Lung (tissue), 12 donors: ENCODE data around the gene ABCC4. TPM values are rescaled to one million over a fixed set of nuclear protein-coding genes. Genes with fewer than 3 reads are reported as not detected.

Experiments
- ATAC-seq: fragments of 200-7000 bp; cut with Tn5 transposase; one replicate; pipeline ENCODE4 v1.9.1; 2020; ENCODE audit warnings: moderate number of reproducible peaks; ENCODE audit not compliant: insufficient read depth, low FRiP score
- DNase-seq, 3 donors: peaks; one replicate each; pipeline ENCODE4 v3.0.0-alpha.2; 2013 to 2017
- H3K27ac ChIP-seq, 2 donors: one replicate each; pipeline ENCODE4 v1.5.1; 2013; ENCODE audit warnings: mild to moderate bottlenecking in 2 of 2, moderate library complexity in 2 of 2, control low read depth in 1 of 2, inconsistent platforms in 1 of 2, low read depth in 1 of 2, low read length in 1 of 2
- H3K27me3 ChIP-seq, 3 donors: one replicate each; pipeline ENCODE4 v1.5.1; 2013; ENCODE audit warnings: low read length in 2 of 3; ENCODE audit not compliant: control insufficient read depth in 3 of 3, insufficient read depth in 3 of 3
- H3K36me3 ChIP-seq, 4 donors: one replicate each; pipeline ENCODE4 v1.5.1; 2013; ENCODE audit warnings: low read length in 4 of 4, mild to moderate bottlenecking in 1 of 4, moderate library complexity in 1 of 4; ENCODE audit not compliant: control insufficient read depth in 4 of 4, insufficient read depth in 4 of 4
- H3K4me1 ChIP-seq, 5 donors: one replicate each; pipeline ENCODE4 v1.5.1; 2013; ENCODE audit warnings: low read length in 5 of 5, mild to moderate bottlenecking in 2 of 5, moderate library complexity in 1 of 5; ENCODE audit not compliant: control insufficient read depth in 5 of 5, insufficient read depth in 5 of 5
- H3K4me3 ChIP-seq: one replicate; pipeline ENCODE4 v1.5.1; 2013; ENCODE audit warnings: mild to moderate bottlenecking, control low read depth, moderate library complexity
- H3K9ac ChIP-seq, 2 donors: one replicate each; pipeline ENCODE4 v1.5.1; 2013; ENCODE audit warnings: low read length in 2 of 2, control low read depth in 1 of 2; ENCODE audit not compliant: insufficient read depth in 1 of 2
- H3K9me3 ChIP-seq, 4 donors: one replicate each; pipeline ENCODE4 v1.5.1; 2013; ENCODE audit warnings: low read length in 3 of 4, mild to moderate bottlenecking in 1 of 4, moderate library complexity in 1 of 4; ENCODE audit not compliant: control insufficient read depth in 4 of 4, insufficient read depth in 3 of 4
- CTCF ChIP-seq: IDR thresholded peaks from 2 replicates; pipeline ENCODE4 v1.5.1; 2012; ENCODE audit warnings: mild to moderate bottlenecking; ENCODE audit errors: control extremely low read depth, extremely low read depth
- WGBS, 2 donors: extraction: QIAGEN DNeasy Blood & Tissue Kit; methylation state at CpG; one replicate each; pipeline ENCODE4 v1.1.7; 2013; 5-methylcytosine and 5-hydroxymethylcytosine counted together
- polyA plus RNA-seq, 2 donors: library from polyadenylated mRNA; stranded (reverse); fragments of 200-250 nt; gene quantifications; one replicate each; pipeline ENCODE4 v1.2.1, GENCODE V29; 2013
- total RNA-seq, 2 donors: library from RNA; depleted of rRNA in 1 of 2; stranded (reverse); fragments of >200 nt in 1 of 2; gene quantifications; one replicate each; pipeline ENCODE4 v1.2.1, GENCODE V29; 2014 to 2021
- donor health status: control.
- donor health status: control.
- donor health status: Bipolar disorder and iron deficiency.
- donor health status: healthy.
- donor health status: DM: yes; HTN: yes; CAD: no.

Gene ABCC4
- total and polyA plus RNA-seq, 4 donors, result 7.1 to 38.7 (median 20.6) TPM

DNA sequence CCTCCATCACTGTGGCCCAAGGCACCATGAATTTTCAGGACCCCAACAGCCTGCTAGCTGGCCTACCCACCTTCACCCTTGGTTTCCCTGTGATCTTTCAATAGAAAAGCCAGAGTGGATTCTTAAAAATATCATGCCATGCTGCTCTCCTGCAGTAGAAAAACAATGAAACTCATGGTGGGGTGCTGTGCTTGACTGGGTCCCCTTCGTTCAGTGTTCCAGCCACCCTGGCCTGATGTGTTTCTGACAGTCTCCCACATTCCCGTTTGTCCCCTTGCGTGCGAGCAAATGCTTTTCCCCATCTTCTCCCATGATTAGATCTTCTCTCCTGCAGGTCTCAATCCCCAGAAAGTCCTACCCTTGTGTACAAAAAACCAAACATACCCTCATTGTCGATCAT, 43.2 kb downstream of the ABCC4 start:
- no peak for DNase-seq
- no peak for TF ChIP-seq CTCF
- Histone ChIP-seq H3K27me3 (no peaks in the 10 kb centered on the region), H3K4me3 (no peak overlapping the region), H3K9ac (no peak overlapping the region), H3K36me3 (peaks cover 0 to 4% (median 1%) of the 10 kb centered on the region in 4 donors), H3K4me1 (peaks cover 0 to 1% (median 0%) of the 10 kb centered on the region in 5 donors), H3K9me3 (no peaks in the 10 kb centered on the region), H3K27ac (no peak overlapping the region)
- no peak for ATAC-seq
- 98 to 99% methylated on average over 5 of the region's 5 CpGs for WGBS, 2 donors

DNA sequence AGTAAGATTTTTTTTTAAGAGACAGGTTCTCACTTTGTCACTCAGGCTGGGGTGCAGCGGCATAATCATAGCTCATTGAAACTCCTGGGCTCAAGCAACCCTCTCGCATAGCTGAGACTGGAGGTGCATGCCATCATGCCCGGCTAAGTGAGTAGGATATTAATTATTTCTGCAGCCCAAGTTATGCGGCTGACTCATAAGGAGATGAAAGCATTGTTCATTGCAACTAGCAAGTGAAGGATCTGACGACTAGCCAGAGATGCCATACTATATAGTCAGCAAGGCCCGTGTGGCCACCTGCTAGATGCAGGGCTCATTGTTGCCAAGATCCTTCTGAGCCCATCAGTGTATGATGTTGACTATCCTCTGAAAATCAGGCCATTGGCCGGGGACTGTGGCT, 45.2 kb downstream of the ABCC4 start:
- Histone ChIP-seq H3K9ac (no peak overlapping the region), H3K36me3 (peaks cover 0 to 4% (median 0%) of the 10 kb centered on the region in 4 donors), H3K4me1 (peaks cover 0 to 1% (median 0%) of the 10 kb centered on the region in 5 donors), H3K27ac (no peak overlapping the region), H3K27me3 (no peaks in the 10 kb centered on the region), H3K4me3 (no peak overlapping the region), H3K9me3 (no peaks in the 10 kb centered on the region)
- WGBS, 2 donors, result 89 to 90% methylated on average over 7 of the region's 7 CpGs
- ATAC-seq (peak; percentile 72), DNase-seq (no peak)
- no peak for TF ChIP-seq CTCF

- TF ChIP-seq CTCF, result no peak
- no peak for DNase-seq
- peaks cover 0 to 1% (median 0%) of the 10 kb centered on the region in 5 donors for H3K4me1 ChIP-seq
- peaks cover 0 to 4% (median 0%) of the 10 kb centered on the region in 4 donors for H3K36me3 ChIP-seq
- no peak overlapping the region for H3K27ac ChIP-seq
- ATAC-seq, result no peak
- no peaks in the 10 kb centered on the region for H3K9me3 ChIP-seq
- 96 to 97% methylated on average over 13 of the region's 13 CpGs for WGBS, 2 donors
- no peak overlapping the region for H3K4me3 ChIP-seq
- no peaks in the 10 kb centered on the region for H3K27me3 ChIP-seq
- H3K9ac ChIP-seq, result no peak overlapping the region
Observed at GRCh38 chr13:95255072-95255732, 46.0 kb downstream of the ABCC4 start.
